ENCODE data around the gene TUT4.

GRCh38 chr1:52544665-52545525 lies 8.0 kb downstream of the TUT4 start:
- TF ChIP-seq POLR2AphosphoS5 (IDR thresholded peaks at IDR 0.05; ENCODE audit: low read depth) (no peak), EZH2 (IDR thresholded peaks at IDR 0.05; ENCODE audit: low read depth, unreplicated experiment) (no peak), JUNB (IDR thresholded peaks at IDR 0.05; ENCODE audit: unreplicated experiment) (no peak), CTCF (conservative IDR thresholded peaks at IDR 0.05; ENCODE audit: low read depth in 2 of 2) (no peak), EZH2phosphoT487 (IDR thresholded peaks at IDR 0.05; ENCODE audit: unreplicated experiment) (no peak), REST (IDR thresholded peaks at IDR 0.05; ENCODE audit: unreplicated experiment) (no peak), CREB1 (CRISPR knock-in tag; IDR thresholded peaks at IDR 0.05; ENCODE audit: low read depth) (no peak), ZNF114 (CRISPR knock-in tag; IDR thresholded peaks at IDR 0.05) (no peak), ETS1 (IDR thresholded peaks at IDR 0.05) (no peak), STAT1 (IDR thresholded peaks at IDR 0.05; ENCODE audit: unreplicated experiment) (no peak)

All from GM23338 (cell line).